ENCODE results near the gene LARP6. TPM values are rescaled to one million over a fixed set of nuclear protein-coding genes. Genes with fewer than 3 reads are reported as not detected.

Gene LARP6
- total RNA-seq, 3 donors from 2014 or later (not counting 1 experiment from before 2014, with no cell fraction given): not detected

DNA sequence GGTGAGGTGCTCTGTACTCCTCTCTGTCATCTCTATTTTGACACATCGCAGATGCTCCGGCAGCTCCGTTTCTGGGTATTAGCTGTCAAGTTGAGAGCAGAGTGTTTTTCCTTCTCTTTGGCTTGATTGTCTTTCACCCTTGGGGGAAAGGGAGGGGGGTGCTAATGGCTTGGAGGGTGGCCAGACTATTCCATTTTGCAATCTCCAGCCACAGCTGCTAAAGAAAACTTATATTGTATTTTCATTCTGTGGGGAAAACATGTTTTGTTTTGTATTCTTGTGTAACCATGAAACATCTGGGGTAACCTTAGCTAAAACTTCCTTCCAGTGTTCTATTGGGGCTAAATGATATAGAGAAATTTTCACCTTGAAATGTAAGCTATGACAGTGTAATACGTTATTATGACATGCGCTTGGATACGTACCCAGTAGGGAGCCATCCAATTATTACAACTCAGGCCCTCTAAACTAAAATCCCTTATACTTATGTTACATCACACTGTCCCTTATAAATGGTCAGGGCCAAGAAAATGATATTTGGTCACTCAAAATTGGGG lies 14.0 kb upstream of the LARP6 start:
- 89% methylated on average over 6 of the region's 6 CpGs for whole genome bisulfite sequencing (ENCODE audit: insufficient coverage)
- H3K36me3 ChIP-seq (ENCODE audit: control insufficient read depth, insufficient read depth, low read length): no peaks in the 10 kb centered on the region
- H3K27ac ChIP-seq (ENCODE audit: low read length): no peak overlapping the region
- H3K4me1 ChIP-seq (ENCODE audit: control insufficient read depth, insufficient read depth, low read length): no peaks in the 10 kb centered on the region
- intact Hi-C loops (cut with micrococcal nuclease): no loop called here
- no peaks in the 10 kb centered on the region for H3K27me3 ChIP-seq (ENCODE audit: control insufficient read depth, insufficient read depth, low read length)
- Mint-ChIP-seq H3K4me1 (no peaks in the 10 kb centered on the region), H3K36me3 (no peaks in the 10 kb centered on the region), H3K27ac (no peak overlapping the region), H3K27me3 (ENCODE audit: low read depth in 2 of 2) (peaks cover 0 to 10% of the 10 kb centered on the region in 2 donors), H3K4me3 (no peak overlapping the region), H3K9me3 (no peaks in the 10 kb centered on the region)
- no peaks in the 10 kb centered on the region for H3K9me3 ChIP-seq (ENCODE audit: control insufficient read depth, insufficient read depth, low read length)
- ATAC-seq: no peak
- TF ChIP-seq, protein P1, sequence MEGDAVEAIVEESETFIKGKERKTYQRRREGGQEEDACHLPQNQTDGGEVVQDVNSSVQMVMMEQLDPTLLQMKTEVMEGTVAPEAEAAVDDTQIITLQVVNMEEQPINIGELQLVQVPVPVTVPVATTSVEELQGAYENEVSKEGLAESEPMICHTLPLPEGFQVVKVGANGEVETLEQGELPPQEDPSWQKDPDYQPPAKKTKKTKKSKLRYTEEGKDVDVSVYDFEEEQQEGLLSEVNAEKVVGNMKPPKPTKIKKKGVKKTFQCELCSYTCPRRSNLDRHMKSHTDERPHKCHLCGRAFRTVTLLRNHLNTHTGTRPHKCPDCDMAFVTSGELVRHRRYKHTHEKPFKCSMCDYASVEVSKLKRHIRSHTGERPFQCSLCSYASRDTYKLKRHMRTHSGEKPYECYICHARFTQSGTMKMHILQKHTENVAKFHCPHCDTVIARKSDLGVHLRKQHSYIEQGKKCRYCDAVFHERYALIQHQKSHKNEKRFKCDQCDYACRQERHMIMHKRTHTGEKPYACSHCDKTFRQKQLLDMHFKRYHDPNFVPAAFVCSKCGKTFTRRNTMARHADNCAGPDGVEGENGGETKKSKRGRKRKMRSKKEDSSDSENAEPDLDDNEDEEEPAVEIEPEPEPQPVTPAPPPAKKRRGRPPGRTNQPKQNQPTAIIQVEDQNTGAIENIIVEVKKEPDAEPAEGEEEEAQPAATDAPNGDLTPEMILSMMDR (IDR thresholded peaks at IDR 0.05): no peak
- H3K4me3 ChIP-seq (ENCODE audit: low read length): no peak overlapping the region
- DNase-seq: no peak

DNA sequence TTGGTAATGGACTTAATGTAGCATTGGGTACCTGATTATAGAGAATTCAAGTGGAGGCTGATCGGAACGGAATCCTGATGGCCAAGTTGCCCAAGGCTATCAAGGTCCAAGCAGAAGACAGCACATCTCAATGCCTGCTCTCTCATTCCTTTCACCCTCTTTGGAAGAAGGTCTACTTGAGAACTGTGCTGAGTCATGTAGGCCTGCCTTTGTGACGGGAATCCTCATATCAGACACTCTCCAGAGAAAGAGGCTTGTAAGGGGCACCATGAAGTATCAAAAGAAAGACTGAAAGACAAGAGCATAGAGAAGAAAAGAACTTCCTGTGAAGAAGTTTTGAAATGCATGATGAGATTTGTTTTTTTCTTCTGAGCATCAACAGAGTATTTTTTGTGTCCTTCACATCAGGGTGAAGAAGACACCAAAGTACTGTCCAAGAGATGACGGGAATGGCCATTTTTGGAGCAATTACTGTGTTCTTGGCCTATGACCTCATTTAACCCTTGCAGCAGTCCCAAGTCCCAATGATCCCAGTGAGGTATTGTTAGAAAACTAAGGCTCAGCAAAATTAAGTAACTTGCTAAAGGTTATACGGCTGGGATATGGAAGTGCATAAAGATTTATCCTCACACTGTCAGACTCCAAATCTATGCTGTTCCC lies 13.2 kb upstream of the LARP6 start:
- Histone ChIP-seq H3K36me3 (ENCODE audit: control insufficient read depth, insufficient read depth, low read length) (no peaks in the 10 kb centered on the region), H3K27me3 (ENCODE audit: control insufficient read depth, insufficient read depth, low read length) (no peaks in the 10 kb centered on the region), H3K27ac (ENCODE audit: low read length) (no peak overlapping the region), H3K4me3 (ENCODE audit: low read length) (no peak overlapping the region), H3K9me3 (ENCODE audit: control insufficient read depth, insufficient read depth, low read length) (no peaks in the 10 kb centered on the region), H3K4me1 (ENCODE audit: control insufficient read depth, insufficient read depth, low read length) (no peaks in the 10 kb centered on the region)
- Mint-ChIP-seq H3K4me1 (no peaks in the 10 kb centered on the region), H3K27ac (no peak overlapping the region), H3K9me3 (no peaks in the 10 kb centered on the region), H3K4me3 (no peak overlapping the region), H3K36me3 (no peaks in the 10 kb centered on the region), H3K27me3 (ENCODE audit: low read depth in 2 of 2) (peaks cover 0 to 6% of the 10 kb centered on the region in 2 donors)
- no peak for ATAC-seq
- intact Hi-C loops (cut with micrococcal nuclease): no loop called here
- TF ChIP-seq, protein P1 (IDR thresholded peaks at IDR 0.05): no peak
- no peak for DNase-seq
- 81% methylated on average over 5 of the region's 5 CpGs for WGBS (ENCODE audit: insufficient coverage)

DNA sequence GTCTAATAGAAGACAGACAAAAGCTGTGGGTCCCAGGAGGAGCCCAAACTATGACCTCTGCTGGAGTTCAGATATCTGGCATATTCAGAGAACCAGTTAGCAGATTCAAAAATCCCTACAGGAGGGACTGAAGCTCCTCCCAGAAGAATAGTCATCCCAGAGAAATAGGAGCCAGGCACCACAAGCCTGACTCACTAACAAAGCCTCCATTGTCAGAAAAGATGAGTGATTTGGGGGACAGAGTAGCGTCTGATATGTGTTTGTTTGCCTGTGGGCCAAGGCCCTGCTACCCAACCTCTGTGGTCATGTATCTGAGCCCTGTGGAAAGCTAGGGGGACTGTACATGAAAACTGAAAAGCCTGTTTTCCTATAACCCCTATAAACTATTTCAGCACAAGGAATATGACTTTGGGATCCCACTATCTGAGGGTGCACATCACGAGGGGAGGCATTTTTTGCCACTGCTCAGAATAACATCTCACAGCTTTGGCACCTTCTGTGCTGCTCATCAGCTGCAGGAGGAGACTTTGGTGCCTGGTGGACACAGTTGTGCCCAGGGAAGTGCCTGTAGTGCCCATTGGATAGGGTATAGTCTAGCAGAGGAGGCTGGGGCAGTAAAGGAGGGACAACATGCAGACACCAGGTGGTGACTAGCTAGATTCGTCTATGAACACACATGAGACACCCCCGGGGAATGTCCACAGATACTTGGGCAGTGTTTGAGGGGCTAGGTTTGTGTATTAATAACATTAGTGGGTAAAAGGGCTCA lies 9.7 kb upstream of the LARP6 start:
- TF ChIP-seq, protein P1 (IDR thresholded peaks at IDR 0.05): no peak
- intact Hi-C loops (cut with micrococcal nuclease): no loop called here
- Mint-ChIP-seq H3K27me3 (ENCODE audit: low read depth in 2 of 2) (peaks cover 8 to 10% of the 10 kb centered on the region in 2 donors), H3K27ac (no peak overlapping the region), H3K4me1 (no peaks in the 10 kb centered on the region), H3K4me3 (no peak overlapping the region), H3K36me3 (no peaks in the 10 kb centered on the region), H3K9me3 (no peaks in the 10 kb centered on the region)
- Histone ChIP-seq H3K9me3 (ENCODE audit: control insufficient read depth, insufficient read depth, low read length) (no peaks in the 10 kb centered on the region), H3K4me3 (ENCODE audit: low read length) (no peak overlapping the region), H3K36me3 (ENCODE audit: control insufficient read depth, insufficient read depth, low read length) (no peaks in the 10 kb centered on the region), H3K27ac (ENCODE audit: low read length) (no peak overlapping the region), H3K27me3 (ENCODE audit: control insufficient read depth, insufficient read depth, low read length) (no peaks in the 10 kb centered on the region), H3K4me1 (ENCODE audit: control insufficient read depth, insufficient read depth, low read length) (no peaks in the 10 kb centered on the region)
- DNase-seq (no peak), ATAC-seq (no peak)
- WGBS (ENCODE audit: insufficient coverage): 72% methylated on average over 4 of the region's 4 CpGs

Data from natural killer cell (primary cell).